Urinary bladder (tissue), 4 donors: ENCODE data around the gene FHIT. TPM values are rescaled to one million over a fixed set of nuclear protein-coding genes. Genes with fewer than 3 reads are reported as not detected.

Experiments
- DNase-seq: peaks from one replicate; pipeline ENCODE4 v3.0.0-alpha.2; 2015; ENCODE audit errors: extremely low spot score
- H3K27ac ChIP-seq: one replicate; pipeline ENCODE4 v1.5.1; 2013; ENCODE audit warnings: low read depth, mild to moderate bottlenecking, moderate library complexity
- H3K36me3 ChIP-seq: one replicate; pipeline ENCODE4 v1.6.1; 2013; ENCODE audit warnings: mild to moderate bottlenecking, moderate library complexity; ENCODE audit not compliant: insufficient read depth
- H3K4me1 ChIP-seq: one replicate; pipeline ENCODE4 v1.6.1; 2013; ENCODE audit warnings: mild to moderate bottlenecking, moderate library complexity; ENCODE audit not compliant: insufficient read depth
- H3K4me3 ChIP-seq: one replicate; pipeline ENCODE4 v1.5.1; 2013; ENCODE audit warnings: low read depth, low read length
- WGBS: extraction: QIAGEN DNeasy Blood & Tissue Kit; methylation state at CpG from one replicate; pipeline ENCODE4 v1.1.7; 2013; 5-methylcytosine and 5-hydroxymethylcytosine counted together
- polyA plus RNA-seq: library from polyadenylated mRNA; stranded (reverse); fragments of 200-250 nt; gene quantifications from one replicate; pipeline ENCODE4 v1.2.3, GENCODE V29; 2013
- total RNA-seq: library from RNA; depleted of rRNA; stranded (reverse); fragments of >200 nt; gene quantifications from one replicate; pipeline ENCODE4 v1.2.3, GENCODE V29; 2014
- donor health status: healthy with polysubstance abuse.
- donor health status: healthy.

Gene FHIT
- 7.4 TPM for total RNA-seq
- polyA plus RNA-seq: 4.5 TPM

DNA sequence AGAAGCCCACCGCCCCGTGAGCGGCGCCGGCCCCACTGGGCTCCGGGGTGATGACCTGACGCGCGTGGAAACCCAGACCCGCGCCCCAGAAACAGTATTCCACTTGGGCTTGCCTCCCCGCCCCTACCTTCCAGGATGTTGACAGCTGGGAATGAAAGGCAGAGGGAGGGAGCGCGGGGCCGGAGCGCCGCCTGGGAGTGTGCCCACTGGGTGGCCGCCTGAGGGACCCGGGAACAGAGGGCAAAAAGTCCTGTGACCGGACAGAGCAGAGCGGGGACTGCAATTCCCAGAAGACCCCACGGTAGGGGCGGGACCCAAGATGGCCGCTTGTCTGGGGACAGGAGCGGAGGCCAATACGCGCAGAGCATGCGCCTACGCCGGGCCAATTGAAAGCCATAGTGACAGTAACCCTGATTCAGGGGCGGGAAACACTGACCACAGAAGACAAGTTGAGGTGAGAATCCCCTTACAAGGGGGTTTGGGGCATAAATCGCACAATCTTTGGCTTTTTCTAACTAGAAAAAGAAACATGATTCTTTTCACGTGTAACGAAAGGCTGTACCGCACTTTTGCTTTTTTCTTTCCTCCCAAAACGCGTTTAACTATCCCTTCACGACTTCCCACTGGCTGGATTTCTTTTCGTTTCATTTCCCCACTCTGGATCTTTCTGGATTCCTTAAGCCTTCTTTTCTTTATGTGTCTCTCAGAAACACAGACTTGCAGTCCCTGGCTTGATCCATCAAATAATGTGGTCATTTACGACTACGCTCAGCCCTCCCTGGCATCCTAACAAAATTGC is at the start of gene FHIT:
TSS of gene FHIT (minus strand) at position 279 of the 799 bp plus-strand sequence.
- Histone ChIP-seq H3K4me3 (peak within 1 kb of the TSS; percentile 55), H3K27ac (peak within 1 kb of the TSS; percentile 51), H3K36me3 (no peaks in the 10 kb centered on the region), H3K4me1 (no peaks in the 10 kb centered on the region)
- under 1% methylated on average over 41 of the region's 41 CpGs for WGBS
- peak; percentile 90 for DNase-seq

DNA sequence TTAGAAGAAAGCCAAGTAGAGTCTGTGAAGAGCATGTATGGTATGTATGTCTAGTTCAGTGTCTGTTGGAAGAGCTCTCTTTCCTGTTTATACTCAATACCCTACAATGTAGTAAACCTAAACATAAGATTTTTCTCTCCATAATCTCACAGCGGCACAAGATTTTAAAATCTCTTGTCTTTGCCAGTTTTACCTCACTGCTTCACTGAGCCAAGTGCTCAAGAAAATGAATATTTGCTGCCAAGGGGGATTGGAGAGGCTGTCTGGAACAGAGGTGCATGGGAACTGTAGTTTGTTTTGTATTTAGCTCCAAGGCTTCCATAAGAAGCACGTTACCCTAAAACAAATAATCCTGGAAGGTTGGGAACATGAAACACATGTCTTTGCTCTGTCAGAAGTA is 49.5 kb upstream of the FHIT start:
- H3K27ac ChIP-seq: no peak overlapping the region
- no peaks in the 10 kb centered on the region for H3K36me3 ChIP-seq
- no peak overlapping the region for H3K4me3 ChIP-seq
- no peak for DNase-seq
- WGBS: 24% methylated on average over 2 of the region's 2 CpGs
- H3K4me1 ChIP-seq: no peaks in the 10 kb centered on the region

GRCh38 chr3:61300006-61300380 is 48.7 kb upstream of the FHIT start:
- no peaks in the 10 kb centered on the region for H3K4me1 ChIP-seq
- no peaks in the 10 kb centered on the region for H3K36me3 ChIP-seq
- H3K4me3 ChIP-seq: no peak overlapping the region
- no peak for DNase-seq
- H3K27ac ChIP-seq: no peak overlapping the region
- WGBS: 62% methylated on average over 4 of the region's 4 CpGs

- no peak overlapping the region for H3K4me3 ChIP-seq
- H3K4me1 ChIP-seq: no peaks in the 10 kb centered on the region
- no peak for DNase-seq
- H3K27ac ChIP-seq: no peak overlapping the region
- no peaks in the 10 kb centered on the region for H3K36me3 ChIP-seq
- WGBS: 74% methylated on average over 3 of the region's 3 CpGs
These were observed 48.2 kb upstream of the FHIT start for GRCh38 chr3:61299343-61300005.

DNA sequence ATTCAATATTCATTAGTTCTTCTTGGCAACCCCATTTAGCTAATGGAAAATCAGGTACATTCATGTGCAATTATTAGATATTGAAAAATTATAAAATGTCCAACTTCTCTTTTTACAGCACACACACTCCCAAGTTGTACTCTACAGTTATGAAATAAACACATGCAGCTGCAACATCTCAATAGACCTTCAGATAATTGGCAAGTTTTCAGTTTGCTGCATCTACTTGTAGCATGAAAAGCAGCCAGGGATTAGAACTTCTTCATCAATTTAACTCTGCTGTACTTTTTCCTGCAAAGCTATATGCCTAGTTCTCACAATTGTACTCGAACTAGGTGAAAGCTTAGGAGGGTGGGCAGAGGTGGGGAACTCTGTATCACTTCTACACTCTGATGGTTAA is 46.6 kb upstream of the FHIT start:
- H3K36me3 ChIP-seq: no peaks in the 10 kb centered on the region
- H3K27ac ChIP-seq: no peak overlapping the region
- no peak overlapping the region for H3K4me3 ChIP-seq
- H3K4me1 ChIP-seq: no peaks in the 10 kb centered on the region
- 69% methylated on average over 1 of the region's 1 CpG for WGBS
- DNase-seq: peak; percentile 13

GRCh38 chr3:61288446-61288845 is 37.2 kb upstream of the FHIT start:
- WGBS: 90% methylated on average over 5 of the region's 5 CpGs
- DNase-seq: no peak
- no peak overlapping the region for H3K4me3 ChIP-seq
- H3K27ac ChIP-seq: no peak overlapping the region
- H3K36me3 ChIP-seq: no peaks in the 10 kb centered on the region
- no peaks in the 10 kb centered on the region for H3K4me1 ChIP-seq

DNA sequence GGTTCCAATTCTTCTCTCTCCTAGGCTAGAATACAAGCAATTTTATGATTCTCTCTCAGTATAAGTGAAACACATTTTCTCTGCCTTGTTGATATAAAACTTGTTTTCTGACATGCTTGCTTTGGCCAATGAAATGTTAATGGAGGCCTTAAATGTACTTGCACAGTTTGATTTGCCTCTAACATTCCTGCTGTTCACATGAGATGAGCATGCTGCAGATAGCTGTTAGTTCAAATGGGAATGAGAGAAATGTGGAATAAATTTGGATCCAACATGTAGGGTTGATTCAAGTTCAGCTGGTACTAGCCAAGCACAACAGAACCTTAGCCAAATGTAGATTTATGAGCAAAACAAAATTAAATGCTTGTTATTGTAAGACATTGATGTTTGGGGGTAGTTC is 32.6 kb upstream of the FHIT start:
- no peaks in the 10 kb centered on the region for H3K36me3 ChIP-seq

GRCh38 chr3:61278713-61279112 is 27.5 kb upstream of the FHIT start:
- Histone ChIP-seq H3K4me1 (no peaks in the 10 kb centered on the region), H3K36me3 (no peaks in the 10 kb centered on the region), H3K27ac (no peak overlapping the region), H3K4me3 (no peak overlapping the region)
- DNase-seq: no peak
- 91% methylated on average over 2 of the region's 2 CpGs for WGBS

More for the DNA sequence above, 32.6 kb upstream of the FHIT start:
- DNase-seq: no peak
- H3K4me3 ChIP-seq: no peak overlapping the region
- H3K27ac ChIP-seq: no peak overlapping the region
- H3K4me1 ChIP-seq: no peaks in the 10 kb centered on the region

DNA sequence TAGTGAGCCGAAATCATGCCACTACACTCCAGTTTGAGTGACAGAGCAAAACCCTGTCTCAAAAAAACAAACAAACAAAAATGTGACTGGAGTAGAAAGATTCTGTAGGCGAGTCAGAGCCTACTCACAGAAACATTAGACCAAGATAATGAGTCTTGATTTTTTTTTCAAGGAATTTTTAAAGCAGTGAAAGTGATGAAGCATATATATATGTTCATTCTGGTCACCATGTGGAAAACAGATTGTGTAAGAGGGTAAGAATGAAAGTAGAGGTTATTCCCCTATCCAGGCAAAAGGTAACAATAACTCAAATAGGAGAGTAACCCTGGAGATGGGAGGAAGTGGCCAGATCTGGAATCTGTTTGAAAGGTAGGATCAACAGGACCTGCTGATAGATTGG is 26.2 kb upstream of the FHIT start:
- Histone ChIP-seq H3K27ac (no peak overlapping the region), H3K4me1 (no peaks in the 10 kb centered on the region), H3K36me3 (no peaks in the 10 kb centered on the region), H3K4me3 (no peak overlapping the region)
- no peak for DNase-seq
- WGBS: 89% methylated on average over 2 of the region's 2 CpGs

GRCh38 chr3:61269435-61269834 is 18.2 kb upstream of the FHIT start:
- no peaks in the 10 kb centered on the region for H3K36me3 ChIP-seq
- H3K4me3 ChIP-seq: no peak overlapping the region
- DNase-seq: no peak
- H3K27ac ChIP-seq: no peak overlapping the region
- H3K4me1 ChIP-seq: no peaks in the 10 kb centered on the region
- 59% methylated on average over 6 of the region's 6 CpGs for WGBS

- H3K36me3 ChIP-seq: no peaks in the 10 kb centered on the region
These were observed 17.4 kb upstream of the FHIT start for GRCh38 chr3:61268644-61269043.

DNA sequence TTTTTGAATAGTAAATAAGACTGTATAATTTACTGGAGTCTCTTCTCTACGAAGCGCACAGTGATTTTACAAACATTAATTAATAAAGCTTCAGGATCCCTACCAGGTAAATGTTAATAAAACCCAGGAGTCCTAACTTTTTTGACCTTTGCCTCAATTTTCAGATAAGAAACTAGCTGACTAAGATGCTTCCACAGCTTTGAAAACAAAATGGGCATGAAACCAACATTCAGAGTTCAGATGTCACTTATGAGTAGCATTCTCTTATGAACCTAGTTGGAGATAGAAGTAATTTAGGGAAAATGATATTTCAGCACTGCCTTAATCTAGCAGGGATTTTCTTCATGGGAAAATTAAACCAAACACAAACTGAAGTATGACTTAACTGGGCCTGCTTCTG is 13.0 kb upstream of the FHIT start:
- Histone ChIP-seq H3K36me3 (no peaks in the 10 kb centered on the region), H3K4me1 (no peaks in the 10 kb centered on the region), H3K4me3 (no peak overlapping the region), H3K27ac (no peak overlapping the region)
- no peak for DNase-seq
- 91% methylated on average over 2 of the region's 2 CpGs for WGBS

More at GRCh38 chr3:61268644-61269043, 17.4 kb upstream of the FHIT start:
- WGBS: 69% methylated on average over 2 of the region's 2 CpGs
- H3K4me3 ChIP-seq: no peak overlapping the region
- H3K4me1 ChIP-seq: no peaks in the 10 kb centered on the region
- no peak for DNase-seq
- H3K27ac ChIP-seq: no peak overlapping the region

DNA sequence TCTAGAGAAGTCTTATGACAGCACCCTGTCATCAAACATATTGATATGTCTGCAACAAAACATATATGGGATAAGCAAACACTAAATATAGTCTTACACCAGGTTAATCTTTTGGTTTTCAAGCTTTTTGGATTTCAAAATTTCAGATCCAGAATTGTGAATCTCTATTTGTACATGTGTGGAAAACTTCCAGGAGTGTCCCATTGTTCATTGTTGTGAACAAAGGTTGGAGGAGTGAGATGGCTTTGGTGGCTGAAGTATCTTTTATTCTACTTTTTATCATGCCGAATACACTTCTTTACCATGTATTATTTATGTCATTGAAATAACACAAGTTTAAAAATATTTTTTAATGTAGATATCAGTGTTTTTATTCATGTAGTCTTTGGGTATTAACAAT is 5.9 kb upstream of the FHIT start:
- no peak for DNase-seq
- 89% methylated on average over 1 of the region's 1 CpG for WGBS
- Histone ChIP-seq H3K27ac (no peak overlapping the region), H3K4me3 (no peak overlapping the region), H3K4me1 (no peaks in the 10 kb centered on the region), H3K36me3 (no peaks in the 10 kb centered on the region)

GRCh38 chr3:61253756-61254155 is 2.5 kb upstream of the FHIT start:
- H3K4me1 ChIP-seq: no peaks in the 10 kb centered on the region
- H3K27ac ChIP-seq: no peak overlapping the region
- WGBS: 94% methylated on average over 3 of the region's 3 CpGs
- H3K36me3 ChIP-seq: no peaks in the 10 kb centered on the region
- H3K4me3 ChIP-seq: no peak overlapping the region
- no peak for DNase-seq
